Stimulated activated CD4-positive, alpha-beta T cell treated with anti-CD3 and anti-CD28 coated beads, Interleukin-4, amount 100 ng/mL, for 24 hours (primary cell): Measurements from ENCODE around the gene SLC38A8.

ENCODE experiments used
- DNase-seq: peaks from one replicate; pipeline ENCODE4 v3.0.0-alpha.2; 2020

The SLC38A8 gene

GRCh38 chr16:84047626-84048025, 5.0 kb upstream of the SLC38A8 start:
- DNase-seq: no peak

DNA sequence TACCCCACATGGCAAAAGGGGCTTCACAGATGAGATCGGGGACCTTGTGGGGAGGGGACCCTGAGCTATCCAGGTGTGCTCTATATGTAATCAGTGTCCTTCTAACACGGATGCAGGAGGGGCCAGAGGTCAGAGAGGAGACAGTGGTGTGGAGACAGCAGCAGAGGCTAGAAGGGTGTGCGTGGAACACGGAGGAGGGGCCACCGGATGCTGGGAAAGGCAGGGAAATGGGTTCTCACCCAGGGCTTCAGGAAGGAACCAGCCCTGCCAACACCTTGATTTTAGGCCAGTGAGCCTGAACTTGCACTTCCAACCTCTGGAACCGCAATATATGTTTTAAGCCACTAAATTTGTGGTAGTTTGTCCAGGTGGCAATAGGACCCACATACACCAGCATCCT, 4.6 kb upstream of the SLC38A8 start:
- DNase-seq: no peak

DNA sequence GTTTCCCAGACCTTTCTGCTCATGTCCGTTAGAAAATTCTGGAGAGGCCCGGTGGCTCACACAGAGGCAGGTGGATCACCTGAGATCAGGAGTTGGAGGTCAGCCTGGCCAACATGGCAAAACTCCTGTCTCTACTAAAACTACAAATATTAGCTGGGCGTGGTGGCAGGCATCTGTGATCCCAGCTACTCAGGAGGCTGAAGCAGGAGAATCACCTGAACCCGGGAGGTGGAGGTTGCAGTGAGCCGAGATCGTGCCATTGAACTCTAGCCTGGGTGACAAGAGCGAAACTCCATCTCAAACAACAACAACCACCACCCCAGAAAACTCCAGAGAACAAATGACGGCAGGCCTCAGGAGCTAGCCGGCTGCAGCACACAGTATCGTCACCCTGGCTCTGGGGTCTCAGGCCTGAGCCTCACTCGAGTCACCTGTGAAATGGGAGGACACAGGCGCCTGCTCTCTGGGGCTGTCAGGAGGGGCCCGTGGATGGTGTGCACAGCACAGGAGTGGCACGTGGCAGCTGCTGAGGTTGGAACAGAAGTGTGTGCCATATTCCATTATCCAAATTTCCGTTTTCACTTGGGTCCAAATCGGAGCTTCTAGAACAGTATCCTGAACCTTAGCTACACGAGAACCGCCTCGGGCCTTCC, 3.3 kb upstream of the SLC38A8 start:
- no peak for DNase-seq

DNA sequence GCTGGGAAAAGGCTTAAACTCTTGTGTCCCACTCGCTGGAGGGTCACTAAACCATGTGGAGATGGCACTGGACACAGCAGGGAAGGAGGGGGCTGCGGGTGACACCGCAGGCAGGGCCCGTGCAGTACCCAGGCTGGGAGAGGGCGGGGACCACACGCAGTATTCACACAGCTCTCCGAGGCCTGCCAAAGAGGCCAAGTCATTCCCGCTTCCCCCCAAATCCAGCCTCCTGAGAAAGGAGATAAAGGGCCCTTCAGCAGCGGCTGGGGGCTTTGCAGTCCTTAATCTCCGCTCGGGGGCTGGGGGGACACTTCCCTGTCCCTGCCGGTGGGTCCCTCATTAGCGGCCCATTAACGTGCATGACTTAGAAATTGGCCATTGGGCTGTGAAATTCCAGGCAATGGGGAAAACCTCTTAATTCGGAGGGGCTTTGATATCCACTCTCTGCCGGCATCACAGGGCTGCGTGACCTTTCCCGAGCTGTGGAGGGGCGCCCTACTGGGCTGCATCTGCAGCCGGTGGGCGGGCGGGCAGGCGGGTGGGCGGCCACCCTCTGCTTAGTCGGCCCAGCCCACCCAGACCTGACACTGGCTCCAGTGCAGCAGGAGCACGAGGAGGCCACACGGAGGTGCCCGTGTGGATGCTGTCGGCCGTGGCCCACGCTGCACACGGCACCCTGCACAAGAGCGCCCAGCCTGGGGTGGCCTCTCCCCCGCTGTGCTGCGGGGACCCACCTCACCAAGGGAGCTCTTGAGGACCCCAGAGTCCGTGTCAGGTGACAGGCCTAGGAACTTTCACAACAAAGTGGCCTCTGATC, 2.6 kb upstream of the SLC38A8 start:
- DNase-seq: no peak

GRCh38 chr16:84044118-84044488, 1.5 kb upstream of the SLC38A8 start:
- DNase-seq: no peak

DNA sequence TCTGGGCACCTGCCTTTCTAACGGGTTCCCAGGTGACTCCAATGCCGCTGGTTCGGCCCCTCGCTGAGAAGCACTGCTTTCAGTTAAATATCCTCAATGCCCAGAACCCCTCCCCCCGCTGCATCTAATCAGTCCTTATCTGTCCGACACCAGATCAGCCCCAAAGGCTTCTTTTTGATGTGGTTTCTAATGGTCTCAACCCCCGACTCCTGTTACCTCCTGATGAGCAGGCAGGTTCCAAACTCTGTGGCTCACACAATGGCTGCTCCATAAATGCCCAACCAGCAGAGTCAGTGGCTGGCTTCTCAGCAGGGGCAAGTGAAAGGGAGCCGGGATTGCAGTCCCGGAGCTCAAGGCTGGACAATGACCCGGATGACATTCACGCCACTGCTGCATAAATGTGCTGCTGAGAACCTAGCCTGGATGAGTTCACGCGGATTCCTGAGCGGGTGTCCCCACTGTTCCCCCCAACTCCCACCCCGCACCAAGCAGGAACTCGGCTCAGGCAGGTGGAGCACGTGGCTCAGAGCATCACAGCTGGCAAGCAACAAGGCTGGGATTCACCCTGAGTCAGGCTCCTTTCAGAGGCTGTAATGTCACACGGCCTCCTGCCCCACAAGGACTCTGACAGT, 1.0 kb upstream of the SLC38A8 start:
- no peak for DNase-seq

GRCh38 chr16:84042879-84043485, 387 bp upstream of the SLC38A8 start:
- DNase-seq: no peak

- no peak for DNase-seq
Measured at GRCh38 chr16:84041881-84042280, 714 bp downstream of the SLC38A8 start.

DNA sequence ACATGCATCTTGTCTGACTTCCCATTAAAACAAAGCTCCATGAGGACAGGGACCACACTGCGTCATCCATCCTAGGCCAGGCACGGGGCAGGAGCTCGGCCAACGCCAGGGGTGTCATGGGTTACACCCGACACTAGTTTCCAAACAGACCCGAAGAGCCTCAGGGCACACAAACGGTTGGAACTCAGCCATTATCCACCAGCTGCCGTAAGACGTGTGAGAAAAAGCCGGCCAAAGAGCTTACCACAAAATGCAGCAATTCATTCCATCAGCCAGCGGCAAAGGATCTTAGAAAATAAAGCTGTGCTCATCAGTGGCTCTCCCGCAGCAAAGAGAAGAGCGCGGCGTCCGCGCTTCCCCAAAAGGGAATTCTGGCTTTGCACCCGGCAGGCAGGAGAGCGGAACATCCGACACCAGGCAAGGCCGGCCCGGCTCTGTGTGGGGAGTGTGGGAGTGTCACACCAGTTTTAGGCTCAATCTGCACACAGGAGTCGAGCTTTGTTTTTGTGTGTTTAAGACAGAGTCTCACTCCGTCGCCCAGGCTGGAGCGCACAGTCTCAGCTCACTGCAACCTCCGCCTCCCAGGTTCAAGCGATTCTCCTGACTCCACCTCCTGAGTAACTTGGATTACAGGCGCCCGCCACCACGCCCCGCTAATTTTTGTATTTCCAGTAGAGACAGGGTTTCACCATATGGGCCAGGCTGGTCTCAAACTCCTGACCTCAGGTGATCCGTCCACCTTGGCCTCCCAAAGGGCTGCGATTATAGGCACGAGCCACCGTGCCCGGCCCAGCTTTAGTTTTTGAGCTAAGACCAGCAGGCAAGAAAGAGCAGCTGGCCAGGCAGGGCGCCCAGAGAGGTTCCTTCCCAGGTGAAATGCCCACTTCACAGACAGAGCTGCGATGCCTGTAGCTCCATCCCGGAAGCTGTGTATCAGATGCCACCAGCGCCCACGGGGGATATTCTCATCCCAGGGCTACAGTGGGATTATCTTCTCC, 1.5 kb downstream of the SLC38A8 start:
- no peak for DNase-seq

DNA sequence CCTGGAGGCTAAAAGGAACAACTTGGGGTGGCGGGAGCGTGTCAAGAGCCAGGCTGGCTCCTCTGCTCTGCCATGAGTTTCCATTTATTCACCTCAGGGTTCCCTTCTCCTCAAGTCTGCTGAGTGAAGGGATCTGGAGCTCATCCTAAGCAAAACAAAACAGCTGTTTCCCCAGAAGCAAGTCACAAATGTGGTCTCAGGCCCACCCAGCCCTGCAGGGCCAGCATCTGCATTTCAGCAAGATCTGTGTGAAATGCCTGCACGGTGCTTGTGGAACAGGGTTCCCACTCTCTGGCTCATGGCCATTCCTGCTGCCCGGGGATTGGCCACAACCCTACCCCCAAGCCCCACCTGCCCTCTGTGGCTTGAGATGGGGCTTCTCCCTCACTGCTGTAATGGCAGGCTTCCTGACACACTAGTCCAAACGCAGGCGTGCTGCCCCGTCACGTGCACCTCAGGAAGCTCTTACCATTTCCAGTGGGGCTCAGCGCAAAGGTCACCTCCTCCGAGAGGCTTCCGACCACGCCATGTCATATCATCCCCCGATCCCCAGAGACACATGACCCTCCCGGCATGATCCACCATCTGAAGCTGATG, 2.3 kb downstream of the SLC38A8 start:
- DNase-seq: no peak

DNA sequence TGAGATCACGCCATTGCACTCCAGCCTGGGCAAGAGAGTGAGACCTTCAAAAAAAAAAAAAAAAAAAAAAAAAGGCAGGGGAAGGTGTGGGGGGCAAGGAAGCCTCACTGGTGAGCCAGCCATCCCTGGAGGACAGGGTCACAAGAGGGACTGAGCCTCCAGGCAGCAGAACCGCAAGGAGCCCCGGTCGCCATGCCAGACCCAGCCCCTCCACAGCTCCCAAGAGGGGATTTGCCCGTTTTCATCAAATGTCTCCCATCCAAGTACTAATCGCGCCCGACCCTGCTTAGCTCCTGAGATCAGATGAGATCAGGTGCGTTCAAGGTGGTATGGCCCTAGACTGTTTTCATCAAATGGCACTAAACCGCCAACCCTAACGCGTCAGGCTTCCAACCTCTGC, 2.9 kb downstream of the SLC38A8 start:
- no peak for DNase-seq

- DNase-seq: no peak
Measured at GRCh38 chr16:84038469-84038868, 4.1 kb downstream of the SLC38A8 start.

- DNase-seq: no peak
Measured at GRCh38 chr16:84036982-84037425, 5.6 kb downstream of the SLC38A8 start.

- DNase-seq: no peak
Measured at GRCh38 chr16:84036131-84036530, 6.5 kb downstream of the SLC38A8 start.

- DNase-seq: no peak
Measured at GRCh38 chr16:84034516-84034915, 8.1 kb downstream of the SLC38A8 start.

- DNase-seq: no peak
Measured at GRCh38 chr16:84033251-84034195, 9.1 kb downstream of the SLC38A8 start.

- no peak for DNase-seq
Measured at GRCh38 chr16:84032458-84033178, 10.0 kb downstream of the SLC38A8 start.

DNA sequence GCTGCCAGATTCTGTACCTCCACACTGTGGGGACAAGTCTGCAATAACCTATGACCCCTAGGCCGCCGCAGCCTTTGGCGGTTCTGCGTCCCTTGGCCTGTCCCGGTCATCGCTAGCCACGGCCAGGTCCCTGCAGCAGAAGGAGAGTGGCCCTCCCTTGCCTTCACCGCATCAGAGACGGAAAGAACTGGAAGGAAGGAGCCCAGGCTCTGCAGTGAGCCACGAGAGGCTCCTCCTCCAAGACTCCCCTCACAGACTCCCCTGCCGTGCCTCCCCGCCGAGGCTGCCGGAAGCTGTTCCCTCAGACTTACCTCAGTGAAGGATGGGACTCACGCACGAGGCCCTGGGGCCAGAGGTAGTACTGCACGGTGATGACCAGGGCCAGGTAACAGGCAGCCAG, 11.0 kb downstream of the SLC38A8 start:
- no peak for DNase-seq

DNA sequence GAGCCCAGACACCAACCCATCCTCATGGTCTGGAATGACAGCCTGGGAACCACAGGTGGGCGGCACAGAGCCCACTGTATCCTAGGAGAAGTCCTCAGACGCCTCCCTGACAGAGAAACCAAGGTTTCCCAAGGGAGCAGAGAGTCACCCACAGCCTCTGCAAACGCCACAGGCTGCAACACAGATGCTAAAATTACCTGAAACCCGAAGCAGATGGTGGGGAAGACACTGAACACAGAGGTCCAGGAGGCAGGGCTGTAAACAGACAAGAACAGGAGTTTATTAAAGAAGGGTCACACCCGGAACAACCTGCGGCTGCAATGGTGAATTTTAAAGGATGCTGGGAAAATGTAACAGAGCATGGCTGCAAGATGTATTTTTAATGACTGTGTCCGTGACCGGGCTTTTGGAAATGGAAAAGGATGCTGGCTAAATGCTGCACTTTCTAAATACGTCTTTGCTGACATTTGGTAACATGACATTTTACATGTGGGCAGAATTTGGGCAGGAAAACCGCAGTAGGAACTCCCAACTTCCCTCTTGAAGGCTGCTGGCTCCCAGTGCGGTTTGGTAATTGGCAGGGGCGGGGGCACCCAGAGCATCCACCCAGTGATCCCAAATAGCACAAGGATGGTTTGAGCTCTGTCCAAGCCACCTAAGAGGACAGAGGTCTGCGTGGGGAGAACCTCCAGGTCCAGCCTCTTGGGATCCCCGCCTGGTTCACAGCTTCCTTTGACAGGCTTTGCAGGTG, 13.1 kb downstream of the SLC38A8 start:
- DNase-seq: no peak
